Fibroblast of villous mesenchyme (primary cell): ENCODE measurements around the gene IVNS1ABP. TPM values are rescaled to one million over a fixed set of nuclear protein-coding genes. Genes with fewer than 3 reads are reported as not detected.
"Not testable (repeated sequence)": the region's sequence is repeated elsewhere in the genome, so short reads cannot be mapped to it uniquely, and the experiment has no call there.

Experiments
- DNase-seq: peaks from one replicate; pipeline ENCODE4 v3.0.0-alpha.2; 2010; ENCODE audit warnings: low read depth
- H3K4me3 ChIP-seq: 2 replicates; pipeline ENCODE4 v1.5.1; 2011; ENCODE audit warnings: low read depth, mild to moderate bottlenecking, low read length
- CTCF ChIP-seq: IDR thresholded peaks from 2 replicates; pipeline ENCODE4 v1.5.1; 2012; ENCODE audit warnings: low read depth, mild to moderate bottlenecking, low read length; ENCODE audit not compliant: insufficient read depth
- small RNA-seq: library from RNA; depleted of rRNA; stranded (forward); fragments of <200 nt; gene quantifications from one replicate; pipeline ENCODE3, GENCODE V24; 2012
- total RNA-seq: library from RNA; depleted of rRNA; stranded (reverse); fragments of >200 nt; gene quantifications from 2 replicates; pipeline ENCODE4 v1.2.3, GENCODE V29; 2012

Gene IVNS1ABP
- total RNA-seq, 1 donor = 76.0 TPM

DNA sequence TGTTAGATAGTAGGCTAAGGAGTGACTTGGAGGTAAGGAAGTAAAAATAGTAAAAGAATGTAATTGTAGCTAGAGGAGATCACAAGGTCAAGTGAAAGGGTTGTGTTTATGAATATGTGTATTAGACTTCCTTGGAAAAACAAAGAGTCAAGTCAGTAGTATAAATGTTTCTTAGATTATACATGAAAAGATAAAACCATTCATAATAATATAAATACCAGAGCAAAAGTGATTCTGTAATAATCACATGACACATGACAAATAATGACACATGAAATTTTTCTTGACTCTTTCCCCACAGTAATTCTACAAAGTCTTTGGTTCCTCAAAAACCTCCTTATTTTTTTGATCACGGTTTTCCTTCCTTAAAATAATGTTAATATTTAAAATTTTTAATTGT is 56.4 kb downstream of the IVNS1ABP start:
- TF ChIP-seq CTCF = no peak
- H3K4me3 ChIP-seq = no peak overlapping the region
- DNase-seq = no peak

GRCh38 chr1:185258676-185259075 is 58.4 kb downstream of the IVNS1ABP start:
- no peak for DNase-seq
- no peak overlapping the region for H3K4me3 ChIP-seq
- TF ChIP-seq CTCF = no peak

GRCh38 chr1:185257950-185258208 is 59.2 kb downstream of the IVNS1ABP start:
- no peak for DNase-seq
- TF ChIP-seq CTCF = no peak
- H3K4me3 ChIP-seq = no peak overlapping the region

DNA sequence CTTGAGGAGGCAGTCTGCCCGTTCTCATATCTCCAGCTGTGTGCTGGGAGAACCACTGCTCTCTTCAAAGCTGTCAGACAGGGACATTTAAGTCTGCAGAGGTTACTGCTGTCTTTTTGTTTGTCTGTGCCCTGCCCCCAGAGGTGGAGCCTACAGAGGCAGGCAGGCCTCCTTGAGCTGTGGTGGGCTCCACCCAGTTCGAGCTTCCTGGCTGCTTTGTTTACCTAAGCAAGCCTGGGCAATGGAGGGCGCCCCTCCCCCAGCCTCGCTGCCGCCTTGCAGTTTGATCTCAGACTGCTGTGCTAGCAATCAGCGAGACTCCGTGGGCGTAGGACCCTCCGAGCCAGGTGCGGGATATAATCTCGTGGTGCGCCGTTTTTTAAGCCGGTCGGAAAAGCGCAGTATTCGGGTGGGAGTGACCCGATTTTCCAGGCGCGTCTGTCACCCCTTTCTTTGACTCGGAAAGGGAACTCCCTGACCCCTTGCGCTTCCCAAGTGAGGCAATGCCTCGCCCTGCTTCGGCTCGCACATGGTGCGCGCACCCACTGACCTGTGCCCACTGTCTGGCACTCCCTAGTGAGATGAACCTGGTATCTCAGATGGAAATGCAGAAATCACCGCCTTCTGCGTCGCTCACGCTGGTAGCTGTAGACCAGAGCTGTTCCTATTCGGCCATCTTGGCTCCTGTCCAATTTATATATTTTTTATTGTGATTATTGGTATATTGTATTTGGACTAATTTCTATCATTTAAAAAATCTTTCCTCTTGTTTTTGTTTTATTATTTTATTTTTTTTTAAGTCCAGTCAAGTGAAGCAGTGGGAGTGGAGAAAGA is 59.7 kb downstream of the IVNS1ABP start:
- not testable (repeated sequence) for DNase-seq
- peak overlapping the region; percentile 12 for H3K4me3 ChIP-seq

GRCh38 chr1:185255595-185255994 is 61.4 kb downstream of the IVNS1ABP start:
- H3K4me3 ChIP-seq, DNase-seq: not testable (repeated sequence)

- H3K4me3 ChIP-seq, DNase-seq: not testable (repeated sequence)
These were observed 64.6 kb downstream of the IVNS1ABP start for GRCh38 chr1:185252404-185252803.

DNA sequence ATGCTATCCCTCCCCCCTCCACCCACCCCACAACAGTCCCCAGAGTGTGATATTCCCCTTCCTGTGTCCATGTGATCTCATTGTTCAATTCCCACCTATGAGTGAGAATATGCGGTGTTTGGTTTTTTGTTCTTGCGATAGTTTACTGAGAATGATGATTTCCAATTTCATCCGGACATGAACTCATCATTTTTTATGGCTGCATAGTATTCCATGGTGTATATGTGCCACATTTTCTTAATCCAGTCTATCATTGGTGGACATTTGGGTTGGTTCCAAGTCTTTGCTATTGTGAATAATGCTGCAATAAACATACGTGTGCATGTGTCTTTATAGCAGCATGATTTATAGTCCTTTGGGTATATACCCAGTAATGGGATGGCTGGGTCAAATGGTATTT is 65.1 kb downstream of the IVNS1ABP start:
- DNase-seq, H3K4me3 ChIP-seq: not testable (repeated sequence)

- no peak overlapping the region for H3K4me3 ChIP-seq
- no peak for TF ChIP-seq CTCF
- no peak for DNase-seq
These were observed 67.0 kb downstream of the IVNS1ABP start for GRCh38 chr1:185250063-185250462.

- DNase-seq = no peak
- TF ChIP-seq CTCF = no peak
- H3K4me3 ChIP-seq = no peak overlapping the region
These were observed 67.5 kb downstream of the IVNS1ABP start for GRCh38 chr1:185249563-185249962.

Small RNA genes lying within 50 kb of the gene (small RNA-seq; reads per million reads assigned to genes)
- not detected for gene RF00019

Other genes with a start within 250 kb of the IVNS1ABP start
- 11.6 and 24.6 TPM in 2 replicates for gene TRMT1L, start 160.3 kb downstream of the IVNS1ABP start, total RNA-seq
- gene SWT1, start 160.1 kb downstream of the IVNS1ABP start, total RNA-seq = 3.9 and 5.2 TPM in 2 replicates